Suprapubic skin (tissue), 4 donors: ENCODE data around the gene GRB10. TPM values are rescaled to one million over a fixed set of nuclear protein-coding genes. Genes with fewer than 3 reads are reported as not detected.

Source experiments
- DNase-seq, 2 donors: peaks; one replicate each; pipeline ENCODE4 v3.0.0-alpha.2; 2019; ENCODE audit warnings: low spot score in 2 of 2
- H3K27ac ChIP-seq: fragments of 200-600 bp; sonication (generic); one replicate; pipeline ENCODE4 v1.5.1; 2019
- H3K27me3 ChIP-seq: fragments of 200-600 bp; sonication (generic); one replicate; pipeline ENCODE4 v1.5.1; 2019
- H3K36me3 ChIP-seq: fragments of 200-600 bp; sonication (generic); one replicate; pipeline ENCODE4 v1.5.1; 2019
- H3K4me1 ChIP-seq: fragments of 200-600 bp; sonication (generic); one replicate; pipeline ENCODE4 v1.5.1; 2019
- H3K4me3 ChIP-seq: fragments of 200-600 bp; sonication (generic); one replicate; pipeline ENCODE4 v1.5.1; 2019; ENCODE audit warnings: mild to moderate bottlenecking
- H3K9me3 ChIP-seq: fragments of 200-600 bp; sonication (generic); one replicate; pipeline ENCODE4 v1.5.1; 2019
- CTCF ChIP-seq, 2 donors: fragments of 200-600 bp in 1 of 2; fragments of 450-650 bp in 1 of 2; sonication (generic) in 1 of 2; IDR thresholded peaks; one replicate each; pipeline ENCODE4 v1.5.1; 2016 to 2019; ENCODE audit warnings: antibody characterized with exemption in 2 of 2, mild to moderate bottlenecking in 1 of 2, moderate library complexity in 1 of 2
- EP300 ChIP-seq: sonication (generic); formaldehyde crosslinking; IDR thresholded peaks from one replicate; pipeline ENCODE4 v1.6.1; 2017; ENCODE audit warnings: antibody characterized with exemption
- POLR2A ChIP-seq, 2 donors: fragments of 450-650 bp; IDR thresholded peaks; one replicate each; pipeline ENCODE4 v1.6.1; 2017; ENCODE audit warnings: antibody characterized with exemption in 2 of 2, mild to moderate bottlenecking in 2 of 2, moderate library complexity in 2 of 2
- POLR2AphosphoS5 ChIP-seq, 3 donors: sonication (generic); formaldehyde crosslinking; IDR thresholded peaks; one replicate each; pipeline ENCODE4 v1.6.1; 2017; ENCODE audit warnings: antibody characterized with exemption in 3 of 3
- WGBS: methylation state at CpG from one replicate; pipeline ENCODE4 v1.1.5; 2018; 5-methylcytosine and 5-hydroxymethylcytosine counted together
- total RNA-seq, 4 donors: library from RNA; depleted of rRNA; stranded (reverse); fragments of >200 nt; gene quantifications; one replicate each; pipeline ENCODE4 v1.1.0, GENCODE V29; 2016

GRB10 gene
- total RNA-seq, 4 donors from 2014 or later, result 7.8 to 56.2 (median 11.5) TPM

- no peaks in the 10 kb centered on the region for H3K27me3 ChIP-seq
- no peaks in the 10 kb centered on the region for H3K4me1 ChIP-seq
- 89% methylated on average over 10 of the region's 10 CpGs for WGBS
- TF ChIP-seq POLR2A (IDR thresholded peaks at IDR 0.05) (no peak), POLR2AphosphoS5 (IDR thresholded peaks at IDR 0.05) (no peak), EP300 (no peak), CTCF (IDR thresholded peaks at IDR 0.05) (no peak)
- H3K4me3 ChIP-seq, result no peak overlapping the region
- peak in 1 of 2 donors; percentile 62 for DNase-seq
- no peak overlapping the region for H3K27ac ChIP-seq
- H3K36me3 ChIP-seq, result no peaks in the 10 kb centered on the region
- H3K9me3 ChIP-seq, result no peaks in the 10 kb centered on the region
Observed at GRCh38 chr7:50647286-50647980, 135.3 kb downstream of the GRB10 start.

- H3K4me3 ChIP-seq, result no peak overlapping the region
- no peaks in the 10 kb centered on the region for H3K9me3 ChIP-seq
- no peak for TF ChIP-seq POLR2AphosphoS5 (IDR thresholded peaks at IDR 0.05)
- no peak for TF ChIP-seq POLR2A (IDR thresholded peaks at IDR 0.05)
- no peak for TF ChIP-seq EP300
- TF ChIP-seq CTCF (IDR thresholded peaks at IDR 0.05), result no peak
- no peak overlapping the region for H3K27ac ChIP-seq
- DNase-seq, result no peak
- H3K27me3 ChIP-seq, result no peaks in the 10 kb centered on the region
- WGBS, result 89% methylated on average over 9 of the region's 9 CpGs
- no peaks in the 10 kb centered on the region for H3K4me1 ChIP-seq
- H3K36me3 ChIP-seq, result no peaks in the 10 kb centered on the region
Observed at GRCh38 chr7:50646069-50646468, 136.6 kb downstream of the GRB10 start.

GRCh38 chr7:50645186-50645585, 137.5 kb downstream of the GRB10 start:
- Histone ChIP-seq H3K4me1 (no peaks in the 10 kb centered on the region), H3K9me3 (no peaks in the 10 kb centered on the region), H3K27me3 (no peaks in the 10 kb centered on the region), H3K27ac (no peak overlapping the region), H3K4me3 (no peak overlapping the region), H3K36me3 (no peaks in the 10 kb centered on the region)
- no peak for DNase-seq
- TF ChIP-seq CTCF (IDR thresholded peaks at IDR 0.05) (no peak), EP300 (no peak), POLR2AphosphoS5 (IDR thresholded peaks at IDR 0.05) (no peak), POLR2A (IDR thresholded peaks at IDR 0.05) (no peak)

GRCh38 chr7:50644586-50644985, 138.1 kb downstream of the GRB10 start:
- peak; percentile 26 to 58 for DNase-seq
- Histone ChIP-seq H3K4me3 (no peak overlapping the region), H3K27me3 (no peaks in the 10 kb centered on the region), H3K4me1 (no peaks in the 10 kb centered on the region), H3K27ac (no peak overlapping the region), H3K9me3 (no peaks in the 10 kb centered on the region), H3K36me3 (no peaks in the 10 kb centered on the region)
- no peak for TF ChIP-seq POLR2A (IDR thresholded peaks at IDR 0.05)
- no peak for TF ChIP-seq EP300
- TF ChIP-seq POLR2AphosphoS5 (IDR thresholded peaks at IDR 0.05), result no peak
- TF ChIP-seq CTCF (IDR thresholded peaks at IDR 0.05), result no peak
- WGBS, result 95% methylated on average over 5 of the region's 5 CpGs

- Histone ChIP-seq H3K9me3 (no peaks in the 10 kb centered on the region), H3K4me1 (no peaks in the 10 kb centered on the region), H3K36me3 (no peaks in the 10 kb centered on the region), H3K27me3 (no peaks in the 10 kb centered on the region), H3K27ac (no peak overlapping the region), H3K4me3 (no peak overlapping the region)
- TF ChIP-seq EP300 (no peak), POLR2A (IDR thresholded peaks at IDR 0.05) (no peak), CTCF (IDR thresholded peaks at IDR 0.05) (no peak), POLR2AphosphoS5 (IDR thresholded peaks at IDR 0.05) (no peak)
- DNase-seq, result peak in 1 of 2 donors; percentile 45
- WGBS, result 89% methylated on average over 6 of the region's 6 CpGs
Observed at GRCh38 chr7:50644114-50644513, 138.6 kb downstream of the GRB10 start.
